NCI-H748 (cell line): ENCODE measurements around the gene ARAP1.
A peak's percentile ranks its signal among the peaks of the same experiment; 100 is the strongest.

Experiments
- DNase-seq: peaks from one replicate; lab custom pipeline; 2025; ENCODE audit not compliant: unreplicated experiment; lab: John Stamatoyannopoulos, UW

Gene ARAP1

GRCh38 chr11:72685560-72686480, 66.4 kb downstream of the ARAP1 start:
- no peak for DNase-seq

GRCh38 chr11:72684236-72684912, 67.8 kb downstream of the ARAP1 start:
- DNase-seq, result peak; percentile 27

DNA sequence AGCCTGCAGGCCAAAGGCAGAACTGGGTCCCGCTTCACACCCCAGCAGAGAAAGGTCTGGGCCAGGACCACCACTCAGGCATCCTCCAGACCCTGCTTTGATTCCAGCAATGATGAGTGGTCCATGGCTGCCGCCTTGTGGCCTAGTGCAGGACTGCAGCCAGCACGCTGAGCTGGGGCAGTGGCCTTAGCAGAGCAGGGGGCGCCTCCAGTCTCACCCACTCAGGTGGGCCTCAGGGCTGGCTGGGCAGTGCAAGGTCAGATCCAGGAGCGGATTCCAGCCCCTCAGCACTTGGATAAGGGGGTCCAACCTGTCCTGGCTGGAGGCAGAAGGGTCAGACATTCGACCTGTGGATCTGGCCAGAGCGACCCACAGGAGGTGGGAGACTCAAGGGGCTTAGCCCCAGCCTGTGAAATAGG, 68.4 kb downstream of the ARAP1 start:
- peak; percentile 44 for DNase-seq

DNA sequence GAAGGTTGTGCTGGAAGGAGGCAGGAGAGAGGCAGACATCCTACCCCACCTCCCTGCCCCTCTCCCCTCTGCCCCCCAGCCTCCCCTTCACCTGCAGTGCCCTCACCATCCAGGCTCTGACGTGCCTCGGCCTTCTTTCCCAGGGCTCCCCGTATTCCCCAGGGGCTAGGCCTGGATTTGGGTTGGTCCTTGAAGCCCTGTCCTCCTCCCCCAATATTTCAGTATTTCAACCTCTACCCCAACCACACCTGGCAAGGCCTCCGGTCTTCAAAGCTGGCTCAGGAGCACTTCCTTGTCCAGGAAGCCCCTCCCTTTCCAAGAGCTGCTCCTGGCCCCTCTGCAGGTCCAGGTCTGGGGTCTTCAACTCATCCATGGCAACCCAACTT, 69.4 kb downstream of the ARAP1 start:
- no peak for DNase-seq

GRCh38 chr11:72682238-72682857, 69.9 kb downstream of the ARAP1 start:
- DNase-seq, result no peak

DNA sequence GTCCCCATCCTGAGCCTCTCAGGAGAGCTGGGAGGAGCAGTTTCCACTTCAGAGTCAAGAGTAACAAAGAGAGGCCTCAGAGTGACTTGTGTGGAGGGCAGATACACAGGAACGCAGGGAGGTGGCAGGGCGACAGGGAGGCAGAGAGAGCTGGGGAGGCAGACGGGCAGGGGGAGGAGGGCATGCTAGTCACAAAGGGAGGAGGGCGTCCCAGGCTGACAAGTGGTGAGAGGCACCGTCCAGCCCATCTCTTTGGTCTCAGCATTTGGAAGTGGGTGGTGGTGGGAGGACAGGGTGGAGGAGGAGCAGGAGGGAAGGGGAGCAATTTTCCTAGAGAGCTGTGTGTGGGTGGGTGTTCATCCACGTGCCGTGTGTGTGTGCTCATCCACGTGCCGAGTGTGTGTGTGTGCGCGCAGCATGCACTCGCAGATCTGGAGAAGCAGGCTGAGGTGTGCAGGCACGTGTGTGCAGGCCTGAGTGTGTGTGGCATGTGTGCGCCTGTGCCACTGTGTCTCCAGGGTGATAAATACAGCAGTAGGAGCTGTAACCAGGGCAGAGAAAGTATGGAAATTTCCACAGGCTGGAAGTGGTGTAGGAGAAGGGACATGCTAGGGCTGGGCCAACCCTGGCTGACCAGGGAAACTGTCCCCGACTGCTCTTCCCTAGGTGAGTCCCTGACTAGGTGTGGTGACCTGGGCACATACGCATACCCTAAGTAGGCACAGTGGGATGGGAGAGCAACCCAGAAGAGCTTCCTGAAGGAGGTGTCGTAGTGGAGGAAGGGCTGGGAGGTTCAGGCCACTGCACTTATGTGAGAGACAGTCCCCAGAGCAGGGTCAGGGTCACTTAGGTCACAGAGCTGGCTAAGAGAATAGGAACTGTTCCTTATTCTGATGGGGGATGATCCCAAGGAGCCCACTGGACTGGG, 70.7 kb downstream of the ARAP1 start:
- DNase-seq, result no peak

GRCh38 chr11:72680624-72681158, 71.5 kb downstream of the ARAP1 start:
- DNase-seq, result no peak

DNA sequence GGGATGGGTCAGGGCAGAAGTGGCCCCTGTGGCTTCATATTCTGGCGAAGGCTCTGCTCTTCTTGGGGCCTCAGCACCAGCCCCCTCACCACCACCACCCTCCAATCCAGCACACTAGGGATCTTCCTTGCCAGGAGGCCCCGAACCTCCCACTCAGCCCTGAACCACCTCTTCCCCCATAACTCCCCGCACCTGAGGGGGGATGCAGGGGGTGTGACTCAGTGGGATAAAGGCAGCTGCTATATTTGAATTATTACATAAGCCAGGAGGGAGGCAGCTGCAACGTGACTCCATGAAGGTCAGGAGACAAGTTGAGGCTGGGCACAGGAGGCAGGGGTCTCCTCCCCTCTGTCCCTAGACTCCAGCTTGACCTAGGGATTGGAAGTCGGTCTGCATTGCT, 72.3 kb downstream of the ARAP1 start:
- DNase-seq, result no peak

DNA sequence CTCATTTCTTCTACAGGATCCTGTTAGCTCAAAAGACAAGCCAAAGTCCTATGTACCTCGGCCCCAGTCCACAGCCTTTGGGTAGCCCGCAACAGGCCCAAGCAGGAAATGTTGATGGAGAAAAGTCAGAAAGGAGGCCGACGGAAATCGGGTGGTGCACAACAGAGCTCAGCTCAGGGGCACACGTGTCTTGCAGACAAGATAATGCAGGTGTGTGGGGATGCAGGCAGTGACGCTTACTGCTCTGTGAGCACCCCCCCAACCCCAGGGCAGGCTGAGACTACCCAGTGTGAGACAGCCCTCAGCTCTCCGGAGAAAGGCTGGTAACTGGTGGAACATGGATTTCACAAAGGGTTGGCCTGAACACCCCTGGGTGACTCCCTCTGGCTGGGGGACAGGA, 73.7 kb downstream of the ARAP1 start:
- DNase-seq, result no peak

DNA sequence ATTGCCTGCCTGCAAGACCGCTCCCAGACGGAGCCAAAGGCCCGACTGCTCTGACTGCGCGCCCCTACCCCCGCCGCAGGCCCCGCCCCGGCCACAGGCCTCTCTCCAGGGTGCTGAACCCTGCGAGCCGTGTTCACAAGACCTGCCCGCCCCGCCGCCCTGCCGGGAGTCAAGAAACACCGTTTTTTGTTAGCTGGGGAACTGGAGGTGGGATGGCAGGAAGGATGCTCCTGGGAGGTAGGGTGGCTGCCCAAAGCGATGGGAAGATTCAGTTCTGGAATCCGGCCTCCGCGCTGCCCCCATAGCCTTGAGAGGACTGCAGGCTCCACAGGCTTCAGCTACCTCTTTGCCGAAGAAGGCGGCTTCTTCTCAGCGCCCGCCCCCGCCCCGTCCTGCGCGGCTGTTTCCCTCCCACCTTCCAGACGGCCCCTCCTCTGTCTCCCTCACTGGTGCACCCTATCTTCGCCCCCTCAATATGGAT, 75.3 kb downstream of the ARAP1 start:
- DNase-seq, result peak; percentile 12

DNA sequence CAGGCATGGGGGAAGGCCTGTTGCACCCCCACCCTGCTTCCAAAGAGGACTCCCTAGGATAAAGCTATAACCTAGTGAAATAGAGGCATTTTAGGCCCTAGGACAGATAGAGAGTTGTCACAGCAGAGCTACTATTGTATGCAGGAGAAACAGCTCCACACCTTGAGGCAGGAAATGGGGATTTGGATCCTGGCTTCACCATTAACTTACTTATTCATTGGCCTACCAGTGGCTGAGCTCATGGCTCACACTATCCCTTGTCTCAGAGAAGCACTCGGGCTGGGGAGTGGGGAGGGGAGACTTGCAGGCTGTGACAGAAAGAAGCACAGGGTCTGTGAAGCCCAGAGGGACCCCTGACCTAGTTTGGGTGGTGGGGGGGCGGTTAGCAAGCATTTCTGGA, 77.0 kb downstream of the ARAP1 start:
- DNase-seq, result no peak

DNA sequence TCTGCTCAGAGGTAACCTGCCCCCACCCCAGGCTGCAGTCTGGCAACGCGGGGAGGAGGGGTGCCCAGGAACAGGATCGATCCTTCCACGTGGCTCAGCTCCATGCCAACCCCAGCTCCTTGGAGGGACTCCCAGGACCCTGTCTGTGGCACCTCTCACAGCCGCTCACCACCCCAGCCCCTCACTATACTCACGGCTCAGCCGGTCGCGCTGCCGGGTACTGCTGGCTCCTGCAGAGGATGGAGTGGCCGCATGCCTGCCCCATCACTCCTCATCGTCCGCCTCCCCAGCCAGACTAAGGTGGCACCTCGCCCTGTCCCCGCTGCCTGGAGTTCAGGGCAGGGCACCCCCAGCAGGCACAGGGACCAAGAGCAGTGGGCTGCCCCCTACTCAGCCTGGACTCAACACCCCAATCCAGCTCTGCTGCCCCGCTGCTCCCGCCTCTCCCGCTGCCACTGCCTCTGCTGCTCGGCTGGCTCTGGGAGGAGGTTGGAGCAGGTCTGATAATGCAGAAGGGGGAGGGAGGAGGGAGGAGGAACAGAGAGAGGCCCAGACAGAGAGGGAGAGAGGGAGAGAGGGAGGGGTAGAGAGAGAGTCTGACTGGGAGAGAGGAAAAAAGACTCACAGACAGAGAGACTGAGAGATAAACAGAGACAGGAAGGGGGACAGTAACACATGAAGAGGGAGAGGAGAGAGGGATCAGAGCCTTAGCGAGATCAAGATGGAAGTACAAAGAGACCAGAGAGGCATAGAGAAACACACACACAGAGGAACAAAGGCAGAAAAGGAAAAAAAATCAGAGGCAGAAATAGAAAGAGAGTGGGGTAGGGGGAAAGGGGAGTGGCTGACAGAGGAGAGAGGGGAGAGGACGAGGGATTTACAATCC, 78.0 kb downstream of the ARAP1 start, which contains the start of gene PDE2A:
Gene PDE2A (minus strand): TSS at position 480 of the 886 bp plus-strand sequence. CDS start 215 bp downstream, at position 265.
- DNase-seq, result no peak

DNA sequence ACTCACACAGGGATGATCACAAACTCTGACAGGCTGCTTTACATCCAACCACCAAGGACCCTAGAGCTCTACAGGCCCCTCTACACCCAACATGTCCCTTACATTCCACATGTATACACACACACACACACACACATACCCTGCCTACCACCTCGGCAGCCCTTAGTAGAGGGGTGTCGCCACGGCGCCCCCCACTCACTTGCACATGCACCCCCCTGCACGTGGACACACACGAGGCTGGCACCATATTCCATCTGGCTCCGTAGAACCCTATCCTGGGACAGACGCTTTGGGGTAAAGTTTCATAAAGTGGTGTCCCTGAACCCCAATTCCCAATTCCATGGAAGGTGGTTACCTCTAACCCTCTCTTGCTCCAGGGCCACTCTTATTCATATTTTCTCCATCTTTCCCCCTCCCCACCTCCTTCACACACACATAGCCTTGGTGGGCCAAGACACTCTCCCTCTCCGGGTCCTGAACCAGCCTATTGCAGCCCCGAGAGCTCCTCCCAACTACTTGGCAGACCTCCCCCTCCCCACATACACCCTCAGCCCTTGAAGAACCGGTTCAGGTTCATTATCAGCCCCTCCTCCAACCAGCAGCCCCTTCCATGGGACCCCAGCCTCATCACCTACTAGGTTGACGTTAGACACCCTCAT, 78.8 kb downstream of the ARAP1 start:
- no peak for DNase-seq

DNA sequence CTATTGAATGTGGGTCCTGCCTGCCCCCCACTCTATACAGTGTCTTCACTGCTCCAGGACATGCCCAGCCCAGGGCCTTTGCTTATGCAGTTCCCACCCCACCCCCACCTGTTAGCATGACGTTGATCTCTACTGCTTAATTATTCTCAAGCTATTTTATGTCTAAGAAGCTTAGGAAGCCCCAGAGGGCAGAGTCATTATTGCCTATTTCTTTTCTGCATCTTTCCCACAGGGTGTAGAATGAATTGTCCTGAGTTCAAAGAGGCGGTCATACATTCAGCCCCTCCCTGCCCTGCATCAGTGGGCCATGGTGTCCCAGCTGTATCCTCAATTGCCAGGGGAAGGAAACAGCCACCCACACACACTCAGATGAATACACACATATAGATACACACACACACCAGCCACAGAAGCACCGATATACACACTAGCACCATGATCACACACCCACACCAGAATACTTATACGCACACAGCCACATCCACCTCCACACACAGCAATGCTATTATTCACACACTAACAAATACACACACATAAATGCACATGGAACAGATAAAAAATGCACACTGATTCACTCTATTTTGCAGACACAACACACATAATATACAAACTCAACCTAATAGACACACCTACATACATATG, 79.5 kb downstream of the ARAP1 start:
- DNase-seq, result no peak

DNA sequence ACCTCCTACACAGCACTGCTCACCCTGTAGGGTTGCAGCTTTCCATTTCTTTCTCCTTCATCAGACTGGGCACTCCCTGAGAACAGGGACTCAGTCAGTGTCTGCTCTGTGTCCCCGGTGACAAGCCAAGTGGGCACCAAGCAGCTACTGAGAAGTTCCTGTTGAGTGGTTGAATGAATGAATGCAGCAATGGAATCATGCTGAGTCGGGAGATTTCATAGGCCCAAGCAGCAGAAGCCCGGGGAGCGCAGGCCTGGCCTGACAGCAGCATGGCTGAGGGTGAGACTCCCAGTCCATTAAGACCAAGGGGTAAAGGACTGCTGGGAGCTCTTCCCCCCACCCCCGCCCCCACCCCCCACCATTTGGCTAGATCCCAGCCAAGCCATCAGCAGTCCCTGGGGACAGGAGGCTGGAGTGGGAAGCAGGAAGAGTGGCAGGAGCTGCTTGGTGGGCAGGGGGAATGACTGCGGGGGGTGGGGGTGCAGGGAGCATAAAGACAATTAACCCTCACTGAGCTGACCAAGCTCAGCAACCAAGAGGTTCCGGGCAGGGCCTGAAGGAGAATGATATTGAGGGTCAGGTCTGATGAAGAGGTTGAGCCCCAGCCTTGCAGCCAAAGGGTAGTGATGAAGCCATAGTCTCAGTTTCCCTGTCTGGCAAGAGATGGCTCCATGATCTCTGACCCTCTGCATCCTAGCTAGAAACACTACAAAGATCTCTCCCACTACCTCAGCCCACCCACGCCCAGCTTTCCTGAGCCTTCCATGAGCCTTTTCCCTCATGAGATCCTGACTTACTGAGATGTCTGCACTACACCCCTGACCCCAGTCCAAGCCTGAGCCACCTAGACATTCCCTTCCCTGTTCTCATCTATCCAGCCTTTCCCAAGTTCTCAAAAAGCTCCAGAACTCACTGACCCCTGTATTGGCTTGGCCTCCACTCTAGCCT, 80.8 kb downstream of the ARAP1 start:
- no peak for DNase-seq

DNA sequence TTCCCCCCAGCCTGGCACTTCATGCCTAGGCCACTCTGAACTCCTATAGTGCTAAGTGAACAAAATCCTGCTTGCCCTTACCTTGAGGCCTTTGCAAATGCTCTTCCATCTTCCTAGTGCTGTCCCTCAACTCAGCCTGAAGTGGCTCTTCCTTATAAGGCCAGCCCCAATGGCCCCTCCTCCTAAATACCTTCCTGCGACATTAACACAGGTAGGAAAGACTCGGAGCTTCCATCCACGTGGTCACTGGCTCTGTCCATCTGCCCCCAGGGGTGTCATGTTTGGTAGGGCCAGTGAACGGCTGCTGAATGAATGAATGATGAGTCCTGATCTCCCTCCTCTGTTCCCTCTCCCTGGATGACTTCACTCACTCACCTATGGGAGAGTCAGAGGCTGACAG, 82.2 kb downstream of the ARAP1 start:
- no peak for DNase-seq

DNA sequence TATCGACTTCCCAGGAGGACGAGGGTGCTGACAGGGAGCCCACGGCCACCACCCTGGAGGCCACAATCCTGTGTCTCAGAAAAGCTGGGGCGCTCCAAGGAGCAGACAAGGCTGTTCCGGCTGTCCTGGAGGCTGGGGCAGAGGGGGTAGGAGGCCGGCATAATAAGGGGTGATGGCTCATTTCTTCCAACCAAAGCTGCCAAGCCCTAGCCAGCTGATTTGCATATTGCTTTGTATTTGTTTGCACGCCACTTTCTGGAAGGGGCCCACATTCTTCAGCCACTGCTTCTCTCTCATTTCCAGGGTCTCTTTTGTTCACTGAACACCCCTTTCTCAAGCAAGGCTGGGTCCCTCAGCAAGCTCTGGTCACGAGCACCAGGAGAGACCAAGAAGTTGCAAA, 82.7 kb downstream of the ARAP1 start:
- no peak for DNase-seq
